Peyer's patch (tissue), 4 donors: Measurements from ENCODE around the gene CROCC. TPM values are rescaled to one million over a fixed set of nuclear protein-coding genes. Genes with fewer than 3 reads are reported as not detected.
A peak's percentile ranks its signal among the peaks of the same experiment; 100 is the strongest.
"Not testable (repeated sequence)": the region's sequence is repeated elsewhere in the genome, so short reads cannot be mapped to it uniquely, and the experiment has no call there.

Source experiments
- DNase-seq, 3 donors: peaks; one replicate each; pipeline ENCODE4 v3.0.0-alpha.2; 2017 to 2019
- H3K27ac ChIP-seq, 4 donors: fragments of 200-600 bp; sonication (generic); one replicate each; pipeline ENCODE4 v1.5.1; 2016 to 2019
- H3K27me3 ChIP-seq, 2 donors: fragments of 200-600 bp; sonication (generic); one replicate each; pipeline ENCODE4 v1.5.1; 2019
- H3K36me3 ChIP-seq, 3 donors: fragments of 200-600 bp; sonication (generic); one replicate each; pipeline ENCODE4 v1.5.1; 2016 to 2019
- H3K4me1 ChIP-seq, 4 donors: fragments of 200-600 bp; sonication (generic); one replicate each; pipeline ENCODE4 v1.5.1; 2016 to 2019
- H3K4me3 ChIP-seq, 4 donors: fragments of 200-600 bp; sonication (generic); 1 replicate in 3 of 4; 2 replicates in 1 of 4; pipeline ENCODE4 v1.5.1; 2016 to 2019; ENCODE audit warnings: mild to moderate bottlenecking in 1 of 4
- H3K9me3 ChIP-seq, 4 donors: fragments of 200-600 bp; sonication (generic); one replicate each; pipeline ENCODE4 v1.5.1; 2016 to 2019; ENCODE audit warnings: mild to moderate bottlenecking in 1 of 4
- POLR2A ChIP-seq, 2 donors: fragments of 450-650 bp; IDR thresholded peaks; one replicate each; pipeline ENCODE4 v1.5.1; 2017; ENCODE audit warnings: antibody characterized with exemption in 2 of 2, mild to moderate bottlenecking in 2 of 2, moderate library complexity in 2 of 2
- total RNA-seq, 4 donors: library from RNA; depleted of rRNA; stranded (reverse); fragments of >200 nt; gene quantifications; one replicate each; pipeline ENCODE4 v1.1.0, GENCODE V29; 2016
- TF ChIP-seq, protein P1 (sequence below), 6 experiments: fragments of 450-650 bp in 4 of 6; fragments of 200-600 bp in 2 of 6; sonication (generic) in 1 of 6; IDR thresholded peaks; one replicate each; pipeline ENCODE4 v1.5.1; 2017 to 2019; ENCODE audit warnings: antibody characterized with exemption in 6 of 6, mild to moderate bottlenecking in 3 of 6, moderate library complexity in 1 of 6

The CROCC gene
- total RNA-seq, 4 donors from 2014 or later: 14.7 to 298 (median 45.1) TPM

DNA sequence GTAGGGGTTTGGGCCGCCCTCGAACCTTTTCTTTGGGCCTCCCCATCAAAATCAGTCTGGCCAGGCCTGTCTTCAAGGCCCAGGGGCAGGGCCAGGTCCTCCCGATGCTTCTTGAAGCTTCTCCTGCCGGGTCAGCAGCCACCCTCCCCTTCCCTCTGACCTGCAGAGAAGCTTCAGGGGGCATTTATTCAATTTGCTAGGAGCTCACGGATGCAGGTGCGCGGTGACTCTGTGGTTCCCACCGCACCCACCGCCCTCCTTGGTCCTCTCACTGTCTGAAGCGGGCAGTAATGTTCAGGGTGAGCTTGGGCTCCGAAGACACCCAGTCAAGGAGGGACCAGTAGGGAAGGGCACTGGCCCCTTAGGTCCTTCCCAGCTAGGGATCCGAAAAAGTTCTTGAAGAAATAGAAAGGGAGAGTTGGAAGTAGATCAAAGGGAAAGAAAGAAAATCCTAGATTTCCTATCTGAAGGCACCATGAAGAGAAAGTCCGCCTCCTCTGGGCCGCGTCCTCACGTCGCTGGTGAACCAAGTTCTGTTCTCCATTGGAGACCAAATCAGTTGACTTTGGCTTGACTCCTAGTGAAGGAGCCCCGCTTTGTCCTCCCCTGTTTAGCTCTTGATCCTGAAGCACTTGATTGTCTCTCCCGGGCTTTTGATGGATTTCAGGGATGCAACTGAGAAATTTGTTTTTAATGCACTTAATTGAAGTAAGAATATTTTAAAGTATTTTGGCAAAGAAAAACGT lies 34.7 kb upstream of the CROCC start:
- Histone ChIP-seq H3K27me3 (no peaks in the 10 kb centered on the region), H3K27ac (no peak overlapping the region), H3K36me3 (no peaks in the 10 kb centered on the region), H3K4me3 (no peak overlapping the region), H3K4me1 (peaks cover 0 to 4% (median 0%) of the 10 kb centered on the region in 4 donors), H3K9me3 (no peaks in the 10 kb centered on the region)
- no peak for DNase-seq
- TF ChIP-seq, protein P1, sequence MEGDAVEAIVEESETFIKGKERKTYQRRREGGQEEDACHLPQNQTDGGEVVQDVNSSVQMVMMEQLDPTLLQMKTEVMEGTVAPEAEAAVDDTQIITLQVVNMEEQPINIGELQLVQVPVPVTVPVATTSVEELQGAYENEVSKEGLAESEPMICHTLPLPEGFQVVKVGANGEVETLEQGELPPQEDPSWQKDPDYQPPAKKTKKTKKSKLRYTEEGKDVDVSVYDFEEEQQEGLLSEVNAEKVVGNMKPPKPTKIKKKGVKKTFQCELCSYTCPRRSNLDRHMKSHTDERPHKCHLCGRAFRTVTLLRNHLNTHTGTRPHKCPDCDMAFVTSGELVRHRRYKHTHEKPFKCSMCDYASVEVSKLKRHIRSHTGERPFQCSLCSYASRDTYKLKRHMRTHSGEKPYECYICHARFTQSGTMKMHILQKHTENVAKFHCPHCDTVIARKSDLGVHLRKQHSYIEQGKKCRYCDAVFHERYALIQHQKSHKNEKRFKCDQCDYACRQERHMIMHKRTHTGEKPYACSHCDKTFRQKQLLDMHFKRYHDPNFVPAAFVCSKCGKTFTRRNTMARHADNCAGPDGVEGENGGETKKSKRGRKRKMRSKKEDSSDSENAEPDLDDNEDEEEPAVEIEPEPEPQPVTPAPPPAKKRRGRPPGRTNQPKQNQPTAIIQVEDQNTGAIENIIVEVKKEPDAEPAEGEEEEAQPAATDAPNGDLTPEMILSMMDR (IDR thresholded peaks at IDR 0.05): no peak
- no peak for TF ChIP-seq POLR2A (IDR thresholded peaks at IDR 0.05)

GRCh38 chr1:16888860-16889816 lies 32.6 kb upstream of the CROCC start:
- Histone ChIP-seq H3K4me1 (peaks cover 0 to 4% (median 0%) of the 10 kb centered on the region in 4 donors), H3K4me3 (peak overlapping the region; percentile 43 to 60 (median 55)), H3K36me3 (no peaks in the 10 kb centered on the region), H3K27ac (peak overlapping the region; percentile 68 to 84 (median 79)), H3K27me3 (no peaks in the 10 kb centered on the region), H3K9me3 (no peaks in the 10 kb centered on the region)
- TF ChIP-seq POLR2A (IDR thresholded peaks at IDR 0.05): peak in 1 of 2 donors; percentile 21
- TF ChIP-seq, protein P1 (IDR thresholded peaks at IDR 0.05): peak in 1 of 6 experiments; percentile 25
- peak; percentile 66 to 88 (median 86) for DNase-seq

DNA sequence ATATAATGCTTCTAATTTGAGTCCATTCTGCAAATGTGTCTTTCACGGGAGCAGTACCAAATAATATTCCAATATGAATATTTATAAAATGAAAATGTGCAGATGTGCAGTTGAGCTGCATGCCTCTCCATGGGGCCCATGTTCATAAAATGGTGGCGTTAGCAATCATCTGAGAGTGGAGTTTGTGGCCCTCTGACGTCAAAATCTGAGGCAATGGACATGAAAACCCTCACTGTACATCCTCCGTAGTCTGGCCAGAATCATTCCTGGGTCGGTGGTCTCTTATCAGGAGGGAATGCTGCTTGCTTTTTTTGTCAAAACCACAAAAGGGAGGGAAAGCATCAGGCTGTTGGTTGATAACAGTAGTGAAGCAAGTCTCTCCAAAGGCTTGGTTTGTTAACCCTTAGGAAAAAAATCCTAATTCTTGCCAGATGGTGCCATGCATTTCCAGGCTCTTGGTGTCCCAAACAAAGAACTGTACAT lies 31.2 kb upstream of the CROCC start:
- H3K4me1 ChIP-seq, H3K27ac ChIP-seq, DNase-seq, H3K4me3 ChIP-seq, H3K36me3 ChIP-seq, H3K27me3 ChIP-seq, H3K9me3 ChIP-seq: not testable (repeated sequence)

- H3K4me3 ChIP-seq, H3K36me3 ChIP-seq, H3K4me1 ChIP-seq, H3K9me3 ChIP-seq, H3K27ac ChIP-seq, DNase-seq, H3K27me3 ChIP-seq: not testable (repeated sequence)
Observed at GRCh38 chr1:16891057-16891456, 30.7 kb upstream of the CROCC start.

DNA sequence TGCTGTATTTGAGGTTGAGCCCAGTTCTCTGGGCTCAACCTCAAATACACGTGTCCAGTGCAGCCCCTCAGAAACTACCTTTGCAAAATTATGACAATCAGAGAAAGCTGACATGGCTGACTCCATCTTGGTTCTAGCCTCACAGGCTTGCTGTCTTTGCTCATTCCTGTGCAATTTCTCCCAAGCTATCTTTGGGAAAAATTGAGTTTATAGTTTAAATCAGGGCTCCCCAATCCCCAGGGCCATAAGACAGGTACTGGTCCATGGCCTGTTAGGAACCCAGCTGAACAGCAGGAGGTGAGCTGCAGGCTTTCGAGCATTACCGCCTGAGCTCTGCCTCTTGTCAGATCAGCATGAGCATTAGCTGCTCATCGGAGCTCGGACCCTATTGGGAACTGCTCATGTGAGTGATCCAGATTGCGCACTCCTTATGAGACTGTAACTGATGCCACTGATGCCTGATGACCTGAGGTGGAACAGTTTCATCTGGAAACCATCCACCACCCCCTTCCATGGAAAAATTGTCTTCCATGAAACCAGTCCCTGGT lies 28.7 kb upstream of the CROCC start:
- not testable (repeated sequence) for H3K9me3 ChIP-seq, H3K36me3 ChIP-seq, H3K27me3 ChIP-seq, DNase-seq, H3K27ac ChIP-seq, H3K4me3 ChIP-seq
- H3K4me1 ChIP-seq: peaks cover 0 to 12% (median 3%) of the 10 kb centered on the region in 4 donors

DNA sequence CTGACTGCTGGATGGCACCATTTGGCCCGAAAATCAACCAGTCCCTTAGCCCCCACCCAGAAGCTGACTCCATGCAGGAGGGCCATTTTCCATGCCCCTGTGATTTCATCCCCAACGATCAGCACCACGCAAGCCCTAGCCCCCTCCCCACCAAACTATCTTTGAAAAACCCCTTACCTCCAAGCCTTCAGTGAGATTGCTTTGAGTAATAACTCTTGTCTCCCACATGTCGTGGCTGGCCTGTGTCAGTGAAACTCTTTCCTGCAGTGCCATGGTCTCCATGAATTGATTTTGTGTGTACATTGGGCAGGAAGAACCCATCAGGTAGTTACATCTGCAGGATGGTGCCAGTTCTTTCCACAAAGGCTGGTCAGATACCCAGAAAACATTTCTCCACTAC lies 27.9 kb upstream of the CROCC start:
- peaks cover 0 to 12% (median 3%) of the 10 kb centered on the region in 4 donors for H3K4me1 ChIP-seq
- H3K27me3 ChIP-seq, H3K9me3 ChIP-seq, H3K4me3 ChIP-seq, H3K27ac ChIP-seq, DNase-seq, H3K36me3 ChIP-seq: not testable (repeated sequence)

- not testable (repeated sequence) for H3K36me3 ChIP-seq, H3K4me3 ChIP-seq, H3K9me3 ChIP-seq, DNase-seq, H3K27me3 ChIP-seq, H3K27ac ChIP-seq
- peaks cover 0 to 12% (median 3%) of the 10 kb centered on the region in 4 donors for H3K4me1 ChIP-seq
Observed at GRCh38 chr1:16894338-16894737, 27.4 kb upstream of the CROCC start.

- not testable (repeated sequence) for DNase-seq, H3K9me3 ChIP-seq, H3K27me3 ChIP-seq, H3K36me3 ChIP-seq, H3K4me1 ChIP-seq
- peak overlapping the region; percentile 27 to 59 (median 35) for H3K4me3 ChIP-seq
- TF ChIP-seq POLR2A (IDR thresholded peaks at IDR 0.05): peak in 1 of 2 donors; percentile 34
- peak overlapping the region; percentile 76 to 97 (median 88) for H3K27ac ChIP-seq
Observed at GRCh38 chr1:16895233-16895597, 26.5 kb upstream of the CROCC start.
